Stimulated activated CD8-positive, alpha-beta memory T cell treated with anti-CD3 and anti-CD28 coated beads, Interleukin-2, amount 100 ng/mL, for 48 hours (primary cell): ENCODE results near the gene BIVM.
A peak's percentile ranks its signal among the peaks of the same experiment; 100 is the strongest.

Source experiments
- DNase-seq, 2 donors: peaks; one replicate each; pipeline ENCODE4 v3.0.0-alpha.2; 2020; ENCODE audit warnings: low read depth in 2 of 2

Gene BIVM

GRCh38 chr13:102788683-102789082 is 10.2 kb upstream of the BIVM start:
- no peak for DNase-seq

DNA sequence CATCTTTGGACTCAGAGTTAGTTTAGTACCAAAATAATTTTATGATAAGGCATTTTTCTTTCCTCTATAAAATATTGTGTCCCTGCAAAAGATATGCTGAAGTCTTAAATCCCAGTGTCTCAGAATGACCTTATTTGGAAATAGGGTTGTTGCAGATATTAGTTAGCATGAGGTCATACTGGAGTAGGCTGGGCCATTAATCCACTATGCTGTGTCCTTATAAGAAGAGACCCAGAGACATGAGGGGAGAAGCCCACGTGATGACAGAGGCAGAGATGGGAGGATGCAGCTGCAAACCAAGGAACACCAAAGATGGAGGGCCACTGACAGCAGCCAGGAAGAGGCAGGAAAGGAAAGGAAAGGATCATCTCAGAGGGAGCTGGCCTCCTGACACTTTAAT is 6.5 kb upstream of the BIVM start:
- DNase-seq = no peak

DNA sequence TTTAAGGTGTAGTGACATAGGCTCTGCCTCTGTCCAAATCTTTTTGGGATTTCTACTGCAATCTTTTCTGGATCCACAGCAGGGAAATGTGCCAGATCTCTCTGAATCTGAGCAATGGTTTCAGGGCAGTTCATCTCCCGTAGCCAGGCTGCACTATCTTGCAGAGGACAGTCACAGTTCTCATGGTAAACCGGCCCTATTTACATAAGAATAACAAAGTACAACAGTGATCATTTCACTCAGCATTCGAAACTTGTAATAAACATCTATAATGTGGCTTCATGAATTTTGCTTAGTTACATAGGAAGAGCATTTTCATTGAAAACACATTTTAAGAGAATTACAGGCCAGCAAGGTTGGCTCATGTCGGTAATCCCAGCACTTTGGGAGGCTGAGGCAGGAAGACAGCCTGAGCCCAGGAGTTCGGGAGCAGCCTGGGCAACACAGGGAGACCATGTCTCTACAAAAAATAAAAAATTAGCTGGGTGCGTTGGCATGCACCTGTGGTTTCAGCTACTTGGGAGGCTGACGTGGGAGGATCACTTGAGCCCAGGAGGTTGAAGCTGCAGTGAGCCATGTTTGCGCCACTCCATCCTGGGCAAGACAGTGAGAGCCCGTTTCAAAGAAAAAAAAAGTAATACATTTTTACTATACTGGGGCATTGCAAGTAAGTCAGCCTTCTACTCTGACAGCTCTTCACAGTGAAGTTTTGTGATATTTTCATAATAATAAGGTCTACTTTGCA is 5.1 kb upstream of the BIVM start:
- no peak for DNase-seq

DNA sequence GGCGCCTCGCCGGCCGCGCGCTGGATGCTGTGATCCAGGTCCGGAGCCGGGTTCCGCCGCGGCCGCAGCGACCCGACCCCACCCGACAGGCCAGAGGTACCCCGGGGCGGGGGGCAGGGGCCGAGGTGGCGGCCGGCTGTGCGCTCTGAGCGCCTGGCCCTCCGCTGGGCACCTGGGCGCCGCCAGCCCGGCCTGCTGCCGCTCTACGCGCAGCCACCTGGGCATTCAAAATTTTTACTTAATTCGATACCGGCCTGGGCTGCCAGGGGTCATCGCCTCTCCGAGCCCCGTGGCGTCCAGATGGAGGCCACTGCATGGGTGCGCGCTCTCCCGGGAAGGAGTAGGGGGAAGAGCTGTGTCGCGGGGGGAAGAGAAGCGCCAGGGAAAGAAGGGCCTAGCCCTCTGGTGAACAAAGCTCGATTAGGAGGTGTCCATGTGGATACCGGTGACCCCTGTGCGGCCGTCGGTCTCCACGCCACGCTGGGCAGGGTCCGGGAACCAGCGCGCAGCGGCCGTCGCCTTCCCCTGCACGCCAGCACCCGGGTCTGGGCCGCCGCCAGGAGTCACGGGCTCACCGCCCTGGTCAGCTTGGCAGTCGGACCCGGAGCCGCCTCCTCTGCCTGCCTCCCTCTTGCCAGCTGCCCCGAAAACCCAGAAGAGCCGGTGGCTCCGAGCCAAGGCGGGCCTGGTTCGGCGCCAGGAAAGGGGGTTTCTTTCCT is 666 bp downstream of the BIVM start:
- peak in 1 of 2 donors; percentile 8 for DNase-seq

GRCh38 chr13:102800145-102801041 is 1.5 kb downstream of the BIVM start:
- DNase-seq = peak; percentile 77 to 81

DNA sequence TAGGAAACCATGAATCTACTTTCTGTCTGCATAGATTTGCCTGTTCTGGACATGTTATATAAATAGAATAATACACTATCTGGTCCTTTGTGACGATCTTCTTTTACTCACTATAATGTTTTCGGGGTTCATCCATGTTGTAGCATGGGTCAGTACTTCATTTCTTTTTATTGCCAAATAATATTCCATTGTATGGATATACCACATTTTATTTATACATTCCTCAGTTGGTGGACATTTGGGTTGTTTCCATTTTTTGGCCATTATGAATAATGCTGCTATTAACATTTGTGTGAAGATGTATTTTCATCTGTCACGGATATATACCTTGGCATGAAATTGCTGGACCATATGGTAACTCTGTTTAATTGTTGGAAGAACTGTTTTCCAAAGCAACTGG is 6.8 kb downstream of the BIVM start:
- DNase-seq = no peak

- DNase-seq = no peak
These were observed 8.8 kb downstream of the BIVM start for GRCh38 chr13:102807699-102808098.

DNA sequence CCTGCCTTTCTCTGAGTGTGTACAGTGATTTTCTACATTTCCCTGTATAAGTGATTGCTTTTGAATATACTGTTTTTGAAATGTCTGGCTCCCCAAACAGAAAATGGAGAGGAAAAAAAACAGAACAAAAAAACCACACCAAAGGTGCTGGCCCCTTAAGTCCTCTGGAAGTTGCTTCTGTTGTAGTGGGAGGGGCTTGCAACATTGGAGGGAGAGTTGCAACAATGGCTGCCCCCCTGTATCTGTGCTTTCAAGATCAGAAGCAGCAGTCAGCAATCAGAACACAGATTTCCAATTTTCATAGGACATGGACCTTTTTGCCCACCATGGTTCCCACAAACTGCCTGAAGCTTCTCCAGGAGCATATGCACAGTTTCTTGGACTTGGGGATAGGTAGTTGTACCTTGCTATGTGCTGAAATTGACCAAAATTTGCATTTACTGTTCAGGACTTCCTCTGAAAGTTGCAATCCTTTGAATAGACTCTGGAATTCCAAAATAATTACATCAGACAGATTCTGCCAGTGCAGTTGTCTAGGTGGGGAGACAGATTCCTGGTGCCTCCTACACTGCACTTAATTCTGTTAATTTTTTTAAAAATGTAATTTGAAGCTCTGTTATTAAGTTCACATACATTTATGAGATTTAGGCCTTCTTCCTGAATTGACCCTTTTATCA is 13.8 kb downstream of the BIVM start:
- no peak for DNase-seq

DNA sequence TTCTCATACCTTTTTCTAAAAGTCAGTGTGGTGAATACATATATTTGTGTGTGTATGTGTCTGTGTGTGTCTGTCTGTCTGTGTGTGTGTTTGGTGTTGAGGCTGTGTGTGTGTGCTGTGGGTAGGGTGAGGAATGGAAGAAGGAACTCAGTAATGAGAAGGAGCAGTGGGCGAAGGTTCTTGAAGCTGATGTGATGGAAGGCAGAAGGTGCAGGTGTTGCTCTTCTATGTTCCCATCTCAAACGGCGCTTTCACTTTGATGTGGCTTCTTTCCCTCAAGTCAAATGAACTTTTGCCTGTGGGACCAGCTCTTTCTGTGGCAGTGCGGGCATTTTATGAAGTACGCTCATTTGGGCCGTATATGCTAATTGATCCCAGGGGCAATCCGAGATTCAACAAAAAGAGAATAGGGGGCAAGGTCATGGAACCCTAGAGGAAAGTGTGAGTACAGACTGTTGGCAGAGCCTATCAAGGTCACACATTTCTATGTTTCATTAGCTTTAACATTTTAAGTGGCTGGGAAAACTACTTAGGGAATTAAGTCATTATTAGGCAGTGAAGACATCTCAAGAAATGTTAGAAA is 15.2 kb downstream of the BIVM start:
- DNase-seq = no peak

- DNase-seq = no peak
These were observed 15.9 kb downstream of the BIVM start for GRCh38 chr13:102814793-102815192.

DNA sequence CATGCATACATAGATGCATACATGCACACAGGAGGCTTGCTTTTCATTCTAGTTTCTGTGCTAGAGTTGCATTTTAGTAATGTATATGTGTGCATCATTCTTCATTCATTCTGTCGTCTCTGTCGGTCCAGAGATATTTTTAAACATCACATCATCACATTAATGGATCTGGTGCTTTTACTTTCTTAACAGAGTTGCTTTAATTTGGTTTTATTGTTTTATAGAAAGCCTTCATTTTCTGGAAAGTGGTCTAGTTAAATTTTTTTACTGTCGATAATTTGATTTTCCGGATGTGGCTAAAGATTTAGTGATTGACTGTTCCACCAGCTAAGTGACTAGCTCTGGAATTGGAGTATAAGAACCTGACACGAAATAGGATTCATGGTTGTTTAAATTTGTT is 16.9 kb downstream of the BIVM start:
- DNase-seq = no peak

- DNase-seq = no peak
These were observed 17.8 kb downstream of the BIVM start for GRCh38 chr13:102816708-102817107.

- DNase-seq = no peak
These were observed 18.3 kb downstream of the BIVM start for GRCh38 chr13:102817241-102817640.

- DNase-seq = no peak
These were observed 19.0 kb downstream of the BIVM start for GRCh38 chr13:102817907-102818306.

- no peak for DNase-seq
These were observed 26.5 kb downstream of the BIVM start for GRCh38 chr13:102825400-102825799.

- DNase-seq = no peak
These were observed 27.2 kb downstream of the BIVM start for GRCh38 chr13:102825921-102826706.

DNA sequence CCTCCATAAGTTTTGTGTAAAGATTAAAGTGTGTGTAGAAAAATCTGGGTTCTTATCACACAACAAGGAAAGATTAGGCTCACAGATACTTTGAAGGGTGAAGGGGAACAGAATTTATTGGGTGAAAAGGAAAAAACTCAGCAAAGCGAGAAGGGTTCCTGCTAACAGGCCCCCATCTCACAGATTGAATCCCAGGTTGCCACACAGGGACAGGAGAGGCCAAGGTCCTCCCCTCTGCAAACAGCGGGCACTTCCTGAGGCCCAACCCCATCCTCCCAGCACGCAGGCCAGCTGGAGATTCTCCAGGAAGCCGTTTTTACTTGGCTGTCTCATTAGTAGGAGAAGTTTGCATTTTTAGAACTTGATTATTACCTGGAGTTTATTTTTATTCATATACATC is 31.7 kb downstream of the BIVM start:
- no peak for DNase-seq

DNA sequence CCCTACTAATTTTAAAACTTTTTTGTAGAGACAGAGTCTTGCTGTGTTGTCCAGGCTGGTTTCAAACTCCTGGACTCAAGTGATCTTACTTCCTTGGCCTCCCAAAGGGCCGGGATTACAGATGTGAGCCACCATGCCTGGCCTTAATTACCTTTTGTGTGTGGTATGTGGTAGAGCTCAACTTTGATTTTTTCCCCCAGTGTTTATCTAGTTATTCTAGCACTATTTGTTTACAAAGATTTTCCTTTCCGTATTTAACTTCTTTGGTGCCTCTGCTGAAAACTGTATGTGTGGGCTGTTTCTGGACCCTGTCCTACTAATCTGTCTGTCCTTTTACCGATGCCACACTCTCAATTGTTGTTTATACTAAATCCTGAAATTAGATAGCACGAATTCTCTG is 37.6 kb downstream of the BIVM start:
- DNase-seq = no peak

- no peak for DNase-seq
These were observed 39.4 kb downstream of the BIVM start for GRCh38 chr13:102838273-102838672.

- DNase-seq = no peak
These were observed 40.1 kb downstream of the BIVM start for GRCh38 chr13:102838982-102839381.

DNA sequence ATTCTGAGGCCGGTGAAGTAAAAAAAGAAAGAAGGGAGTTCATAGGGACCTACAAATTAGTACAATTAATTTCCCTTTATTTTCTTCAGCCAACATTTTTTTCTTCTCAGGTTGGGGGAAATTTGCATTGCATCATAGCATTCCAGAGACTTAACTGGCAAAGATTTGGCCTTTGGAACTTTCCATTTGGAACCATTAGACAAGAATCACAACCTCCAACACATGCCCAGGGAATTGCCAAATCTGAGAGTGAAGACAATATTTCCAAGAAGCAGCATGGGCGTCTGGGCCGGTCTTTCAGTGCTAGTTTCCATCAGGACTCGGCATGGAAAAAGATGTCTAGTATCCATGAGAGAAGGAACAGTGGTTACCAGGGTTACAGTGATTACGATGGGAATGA is 40.5 kb downstream of the BIVM start:
- no peak for DNase-seq
